GM21528 (cell line): ENCODE results near the gene VAV3.
"Not testable (repeated sequence)": the region's sequence is repeated elsewhere in the genome, so short reads cannot be mapped to it uniquely, and the experiment has no call there.

Experiments used
- ATAC-seq: cut with Tn5 transposase; IDR thresholded peaks from one replicate; pipeline ENCODE4 v1.9.1; 2021; ENCODE audit warnings: mild to moderate bottlenecking, moderate library complexity; ENCODE audit not compliant: unreplicated experiment, low FRiP score

VAV3 gene

DNA sequence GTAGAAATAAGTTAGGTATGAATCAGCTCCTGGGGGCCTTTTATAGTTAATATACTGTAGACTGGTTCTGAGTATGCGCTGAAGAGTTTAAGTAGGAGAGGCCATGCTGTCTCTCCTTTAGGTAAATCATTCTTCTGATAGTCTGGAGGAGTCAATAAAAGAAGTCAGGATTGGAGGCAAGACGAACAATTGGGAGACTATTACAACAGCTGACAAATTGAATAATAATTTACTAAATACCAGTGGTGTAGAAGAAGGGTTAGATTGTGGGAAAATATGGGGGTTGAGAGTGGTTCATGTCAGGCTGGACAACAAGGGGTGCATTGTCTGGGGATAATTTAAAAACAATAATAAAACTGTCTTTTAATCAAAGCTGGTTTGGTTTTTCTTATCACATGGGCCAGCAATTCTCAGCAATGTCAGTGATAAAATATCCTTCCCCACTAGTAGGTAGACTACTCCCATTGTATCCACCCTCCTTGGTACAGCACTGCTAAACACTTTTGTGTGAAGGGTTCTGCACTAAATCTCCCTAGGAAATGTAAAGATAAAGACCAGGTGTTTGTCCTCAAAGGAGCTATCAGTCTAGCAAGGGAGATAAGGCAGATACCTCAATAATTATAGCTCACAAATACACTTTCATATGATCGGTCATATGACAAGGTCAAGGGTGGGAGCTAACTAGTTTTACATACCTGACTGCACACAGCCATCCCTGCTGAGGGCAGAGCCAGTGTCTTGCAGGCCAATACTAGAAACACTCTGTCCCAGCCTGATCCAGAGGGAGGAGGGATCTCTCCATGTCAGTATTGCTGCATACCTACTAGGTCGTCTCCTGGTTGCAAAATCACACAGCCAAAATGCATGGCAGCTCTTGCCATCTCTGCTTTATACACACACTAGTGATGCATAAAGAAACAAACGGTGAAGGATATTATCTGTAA lies 299.7 kb downstream of the VAV3 start:
- ATAC-seq: no peak

DNA sequence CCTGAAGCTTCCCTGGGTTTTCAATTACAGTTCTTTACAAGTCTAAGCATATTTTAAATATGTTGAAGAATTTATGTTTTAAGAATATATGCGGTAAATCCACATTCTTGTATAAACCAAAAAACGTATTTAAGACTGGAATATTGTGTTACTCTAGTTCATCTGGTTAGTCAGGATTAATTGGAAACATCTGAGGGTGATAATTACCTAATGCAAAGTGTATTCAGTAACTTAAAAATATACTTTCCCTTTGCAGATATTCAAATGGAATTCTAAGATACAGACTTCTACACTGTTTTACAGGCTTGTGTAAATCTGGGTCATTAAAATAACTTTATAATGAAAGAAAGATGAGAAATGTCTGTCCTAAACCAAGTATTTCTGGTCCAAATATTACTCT lies 302.0 kb downstream of the VAV3 start:
- ATAC-seq: no peak

DNA sequence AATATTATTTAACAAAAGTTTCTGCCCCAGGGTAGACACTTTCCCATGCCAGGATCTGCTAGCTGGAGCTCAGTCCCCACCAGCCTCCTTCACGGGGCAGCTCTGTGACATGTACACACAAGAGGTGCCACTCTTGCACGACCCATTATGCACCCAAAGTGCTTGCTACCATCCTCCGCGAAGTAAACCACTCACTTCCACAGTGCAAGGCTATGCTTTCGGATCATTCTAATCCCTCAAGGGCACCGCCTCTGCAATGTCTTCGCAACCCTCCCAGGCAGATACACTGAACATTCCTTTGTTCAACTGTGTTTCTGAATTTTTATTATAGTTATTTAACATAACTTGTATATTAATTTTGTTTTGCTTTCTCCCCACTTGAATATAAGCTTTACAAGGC lies 303.8 kb downstream of the VAV3 start:
- no peak for ATAC-seq

- no peak for ATAC-seq
Observed at GRCh38 chr1:107659961-107660360, 305.0 kb downstream of the VAV3 start.

GRCh38 chr1:107657356-107657755 lies 307.6 kb downstream of the VAV3 start:
- ATAC-seq: no peak

GRCh38 chr1:107653765-107654164 lies 311.2 kb downstream of the VAV3 start:
- ATAC-seq: no peak

- no peak for ATAC-seq
Observed at GRCh38 chr1:107653005-107653404, 312.0 kb downstream of the VAV3 start.

DNA sequence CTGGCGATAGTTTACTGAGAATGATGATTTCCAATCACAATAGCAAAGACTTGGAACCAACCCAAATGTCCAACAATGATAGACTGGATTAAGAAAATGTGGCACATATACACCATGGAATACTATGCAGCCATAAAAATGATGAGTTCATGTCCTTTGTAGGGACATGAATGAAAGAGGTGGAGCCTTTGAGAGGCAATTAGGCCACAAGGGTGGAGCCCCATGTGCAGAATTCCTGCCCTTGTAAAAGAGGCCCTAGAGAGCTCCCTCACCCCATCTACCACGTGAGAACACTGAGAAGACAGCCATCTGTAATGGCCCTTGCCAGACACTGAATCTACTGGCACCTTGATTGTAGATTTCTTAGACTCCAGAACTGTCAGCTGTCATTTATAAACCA lies 314.2 kb downstream of the VAV3 start:
- not testable (repeated sequence) for ATAC-seq

DNA sequence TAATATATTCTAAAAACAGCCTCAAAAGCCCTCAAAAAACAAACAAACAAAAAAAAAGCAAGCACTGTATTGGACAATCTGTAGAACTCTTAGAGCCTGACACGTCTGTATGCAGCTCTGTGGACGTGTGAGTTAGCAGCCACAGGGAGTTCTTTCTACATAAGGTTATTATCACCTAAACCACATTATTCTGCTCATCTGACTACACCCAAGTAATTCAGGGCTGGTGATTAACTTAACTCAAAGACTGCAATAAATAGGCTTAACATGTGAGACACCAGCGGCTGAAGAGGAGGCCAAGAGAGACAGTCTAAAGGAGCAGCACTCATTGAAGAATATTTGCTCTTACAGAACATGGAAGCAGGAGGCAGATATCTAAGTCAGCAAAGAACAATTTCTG lies 316.0 kb downstream of the VAV3 start:
- ATAC-seq: no peak

- no peak for ATAC-seq
Observed at GRCh38 chr1:107648071-107648470, 316.9 kb downstream of the VAV3 start.

- no peak for ATAC-seq
Observed at GRCh38 chr1:107647012-107647411, 318.0 kb downstream of the VAV3 start.

DNA sequence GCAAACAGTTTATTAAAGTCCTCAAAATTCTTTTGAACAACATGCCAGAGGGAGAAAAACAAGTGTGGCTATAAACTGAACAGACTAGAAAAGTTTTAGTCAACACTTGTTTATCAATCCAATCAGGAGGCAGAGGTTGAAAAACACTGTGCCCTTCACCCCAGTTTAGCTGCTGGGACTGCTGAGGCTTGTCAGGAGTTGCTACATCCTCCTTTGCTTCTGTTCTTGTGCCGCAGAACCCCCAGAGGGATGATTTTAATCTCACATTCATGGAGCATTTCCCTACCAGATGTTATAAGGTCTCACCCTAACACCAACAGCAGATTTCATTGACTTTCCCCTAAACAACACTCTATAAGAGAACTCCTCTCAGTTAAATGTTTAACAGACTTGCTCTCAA lies 321.2 kb downstream of the VAV3 start:
- ATAC-seq: no peak

DNA sequence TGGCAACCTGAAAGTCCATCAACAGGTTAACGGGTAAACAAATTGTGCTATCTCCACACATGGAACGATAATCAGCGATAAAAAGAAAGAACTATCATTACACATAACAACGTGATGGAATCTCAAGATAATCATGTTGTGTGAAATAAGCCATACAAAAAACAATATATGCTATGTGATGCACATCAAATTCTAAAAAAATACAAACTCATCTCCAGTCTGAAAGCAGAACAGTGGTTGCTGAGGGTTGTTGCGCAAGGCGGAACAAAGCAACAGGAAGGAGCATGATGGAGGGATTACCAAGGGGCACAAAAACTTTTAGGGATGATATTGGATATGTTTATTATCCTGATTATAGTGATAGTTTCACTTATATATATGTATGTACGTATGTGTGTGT lies 324.8 kb downstream of the VAV3 start:
- no peak for ATAC-seq

- ATAC-seq: no peak
Observed at GRCh38 chr1:107637101-107637500, 327.9 kb downstream of the VAV3 start.

DNA sequence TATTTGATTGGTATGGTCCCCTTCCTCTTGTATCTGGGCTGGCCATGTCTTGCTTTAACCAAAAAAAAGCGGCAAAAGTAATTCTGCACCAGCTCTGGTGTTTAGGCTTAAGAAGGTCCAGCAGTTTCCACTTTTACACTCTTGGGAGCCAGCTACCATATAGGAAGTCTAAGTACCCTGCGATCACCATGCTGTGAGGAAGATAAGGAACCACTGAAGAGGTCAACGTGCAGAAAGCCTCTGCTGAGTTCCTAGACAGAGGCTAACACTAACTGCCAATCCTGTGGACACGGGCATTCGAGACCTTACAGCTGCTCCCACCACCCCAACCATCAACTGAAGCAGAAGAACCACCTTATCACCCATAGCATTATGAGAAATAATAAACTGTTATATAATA lies 331.4 kb downstream of the VAV3 start:
- ATAC-seq: no peak

DNA sequence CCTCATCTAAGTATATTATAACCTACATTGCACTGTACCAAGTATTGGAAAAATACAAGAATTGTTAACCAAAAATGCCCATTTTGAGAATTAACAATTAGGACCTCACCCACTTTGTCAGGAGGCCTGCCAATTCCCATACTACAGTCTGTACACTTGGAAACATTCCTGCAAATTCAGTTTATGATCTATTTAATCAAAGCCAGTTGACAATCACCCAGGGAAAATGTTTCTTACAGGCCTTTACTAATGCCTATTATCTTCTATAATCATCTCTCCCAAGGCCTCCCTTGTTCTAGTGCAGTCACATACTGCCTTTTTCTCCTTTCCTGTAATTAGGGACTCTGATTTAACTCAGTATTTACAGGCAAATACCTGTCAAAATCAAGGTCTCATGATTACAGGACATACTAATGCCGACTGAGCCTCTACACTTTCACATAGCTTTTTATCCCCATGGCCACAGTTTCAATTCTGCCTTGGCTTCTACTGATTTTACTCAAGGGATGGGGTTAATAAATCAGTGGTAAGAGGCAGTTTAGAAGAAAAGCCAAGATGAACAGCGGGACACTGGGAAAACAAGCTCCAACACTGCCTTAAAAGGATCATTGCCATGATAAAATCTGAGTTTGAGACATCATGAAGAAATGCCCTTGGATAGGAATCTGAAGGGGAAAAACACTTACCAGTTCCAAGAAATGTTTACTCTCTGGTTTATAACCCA lies 338.7 kb downstream of the VAV3 start:
- no peak for ATAC-seq

DNA sequence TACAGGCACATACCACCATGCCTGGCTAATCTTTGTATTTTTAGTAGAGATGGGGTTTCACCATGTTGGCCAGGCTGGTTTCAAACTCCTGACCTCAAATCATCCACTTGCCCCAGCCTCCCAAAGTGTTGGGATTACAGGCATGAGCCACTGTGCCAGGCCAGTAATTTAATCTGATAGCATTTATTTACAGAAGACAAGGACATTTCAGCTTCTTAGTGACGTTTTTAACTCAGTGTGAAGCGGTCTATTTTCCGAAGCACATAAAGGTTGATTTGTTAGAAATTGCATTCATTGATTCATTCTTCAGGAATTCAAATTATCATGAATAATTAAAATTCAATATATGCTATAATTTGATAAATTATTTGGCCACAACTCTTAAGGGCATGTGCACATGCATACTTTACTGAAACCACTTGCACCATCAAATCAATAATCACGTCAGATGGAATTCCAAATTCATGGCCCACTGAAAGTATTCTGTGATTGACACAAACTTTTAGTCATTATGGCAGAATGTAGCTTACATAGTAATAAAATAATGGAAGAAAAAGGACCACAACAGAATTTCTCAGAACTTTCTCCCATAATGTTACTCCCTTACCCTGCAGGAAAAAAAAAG lies 339.5 kb downstream of the VAV3 start:
- no peak for ATAC-seq

DNA sequence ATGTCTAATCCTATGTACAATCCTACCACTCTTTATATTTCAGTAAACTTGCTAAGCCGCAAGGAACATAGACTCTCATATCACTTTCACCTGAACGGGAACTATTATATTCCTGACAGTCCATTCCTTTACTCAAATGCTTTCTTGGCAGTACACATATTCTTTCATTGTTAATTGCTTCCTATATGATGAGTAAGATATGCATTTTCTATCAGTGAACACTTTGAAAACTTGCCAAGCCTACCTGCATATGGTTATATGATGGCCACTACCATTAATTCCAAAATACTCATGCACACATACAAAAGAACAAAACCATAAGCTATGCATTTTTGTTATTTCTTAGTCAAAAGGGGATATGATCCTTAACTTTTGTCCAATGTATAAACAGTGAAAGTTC lies 341.5 kb downstream of the VAV3 start:
- no peak for ATAC-seq

- ATAC-seq: no peak
Observed at GRCh38 chr1:107622966-107623365, 342.0 kb downstream of the VAV3 start.

DNA sequence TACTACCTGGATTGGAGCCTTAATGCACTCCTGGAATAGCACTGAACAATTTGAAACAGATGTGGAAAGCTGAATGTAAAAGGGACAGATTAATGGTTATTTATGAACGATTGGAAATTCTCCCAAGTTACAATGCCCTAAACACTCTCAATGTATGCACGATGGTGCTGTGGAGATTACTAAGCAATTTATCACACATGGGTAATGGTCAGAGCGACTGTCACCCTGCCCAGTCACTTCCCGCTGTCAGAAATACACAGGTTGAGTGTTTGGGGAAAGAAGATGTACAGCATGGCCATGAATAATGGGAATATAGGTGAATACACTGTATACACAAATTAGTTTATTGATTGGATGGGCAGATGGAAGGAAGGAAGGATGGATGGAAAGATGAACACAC lies 342.4 kb downstream of the VAV3 start:
- ATAC-seq: no peak

- ATAC-seq: peak; percentile 59
Observed at GRCh38 chr1:107620753-107621152, 344.2 kb downstream of the VAV3 start.
